NB4 (cell line): ENCODE results near the gene ADGRL4.

Source experiments
- DNase-seq: peaks from one replicate; pipeline ENCODE4 v3.0.0; 2010; ENCODE audit warnings: low read depth
- H3K4me3 ChIP-seq: one replicate; pipeline ENCODE4 v1.5.1; 2011; ENCODE audit warnings: mild to moderate bottlenecking, low read depth, low read length, moderate library complexity
- CTCF ChIP-seq: IDR thresholded peaks from one replicate; pipeline ENCODE4 v1.5.1; 2012; ENCODE audit warnings: low read depth, low read length
- MAX ChIP-seq: IDR thresholded peaks from 2 replicates; pipeline ENCODE4 v1.6.1; 2011; ENCODE audit warnings: low read depth, low read length
- MYC ChIP-seq: IDR thresholded peaks from 2 replicates; pipeline ENCODE4 v1.6.1; 2011; ENCODE audit warnings: low read depth, low read length
- POLR2A ChIP-seq: IDR thresholded peaks from 2 replicates; pipeline ENCODE4 v1.6.1; 2011; ENCODE audit warnings: mild to moderate bottlenecking; ENCODE audit not compliant: insufficient read length; ENCODE audit errors: extremely low read depth

ADGRL4 gene

GRCh38 chr1:78840453-78841271 lies 165.9 kb downstream of the ADGRL4 start:
- TF ChIP-seq MAX (no peak), POLR2A (no peak), CTCF (no peak), MYC (no peak)
- no peak for DNase-seq
- no peak overlapping the region for H3K4me3 ChIP-seq
